HEK293 (cell line): Measurements from ENCODE around the gene TLE1.

Source experiments
- CTCF ChIA-PET: fragments of 350-600 bp; formaldehyde crosslinking; extraction: SDS; loops from one replicate; lab custom pipeline; 2021; ENCODE audit warnings: antibody characterized with exemption; lab: Yijun Ruan, JAX
- POLR2A ChIA-PET: fragments of 300-600 bp; formaldehyde crosslinking; extraction: SDS; loops from one replicate; lab custom pipeline; 2020; ENCODE audit warnings: antibody characterized with exemption, inconsistent platforms; lab: Yijun Ruan, JAX
- H3K27ac ChIP-seq: fragments of 200-500 bp; sonication (Bioruptor generic); 2 replicates; pipeline ENCODE4 v1.5.1; 2014; ENCODE audit warnings: low read depth, low read length, control low read depth, inconsistent platforms; ENCODE audit errors: extremely low read depth
- H3K36me3 ChIP-seq, 2 experiments: fragments of 200-500 bp in 1 of 2; sonication (Bioruptor generic) in 1 of 2; 1 replicate in 1 of 2; 2 replicates in 1 of 2; pipeline ENCODE4 v1.5.1; 2014 to 2017; ENCODE audit warnings: inconsistent platforms in 2 of 2, low read length in 2 of 2; ENCODE audit not compliant: control insufficient read depth in 2 of 2, insufficient read depth in 1 of 2
- H3K4me1 ChIP-seq: fragments of 200-500 bp; sonication (Bioruptor generic); 2 replicates; pipeline ENCODE4 v1.5.1; 2014; ENCODE audit warnings: mild to moderate bottlenecking, low read length, inconsistent platforms; ENCODE audit not compliant: control insufficient read depth, insufficient read depth
- H3K4me3 ChIP-seq: 2 replicates; pipeline ENCODE4 v1.5.1; 2011; ENCODE audit warnings: low read depth, mild to moderate bottlenecking, control low read depth, low read length, moderate library complexity
- H3K9me3 ChIP-seq: fragments of 200-500 bp; sonication (Bioruptor generic); 2 replicates; pipeline ENCODE4 v1.5.1; 2014; ENCODE audit warnings: low read depth, low read length, inconsistent platforms; ENCODE audit not compliant: control insufficient read depth, insufficient read depth
- AEBP2 ChIP-seq: fragments of 450-650 bp; formaldehyde crosslinking; IDR thresholded peaks from 2 replicates; pipeline ENCODE4 v1.5.1; 2016; ENCODE audit warnings: missing biosample characterization, missing genetic modification characterization, borderline replicate concordance
- GFI1B ChIP-seq: fragments of 450-650 bp; formaldehyde crosslinking; IDR thresholded peaks from 2 replicates; pipeline ENCODE4 v1.5.1; 2016; ENCODE audit warnings: missing biosample characterization, missing genetic modification characterization
- GLIS1 ChIP-seq: fragments of 450-650 bp; formaldehyde crosslinking; IDR thresholded peaks from 2 replicates; pipeline ENCODE4 v1.5.1; 2016; ENCODE audit warnings: missing biosample characterization, missing genetic modification characterization
- PBX3 ChIP-seq: sonication (generic); formaldehyde crosslinking; IDR thresholded peaks from 2 replicates; pipeline ENCODE4 v1.8.1; 2022; ENCODE audit warnings: mild to moderate bottlenecking, moderate library complexity, missing genetic modification reagents
- PRDM6 ChIP-seq: fragments of 450-650 bp; formaldehyde crosslinking; IDR thresholded peaks from 2 replicates; pipeline ENCODE4 v1.5.1; 2017; ENCODE audit warnings: missing biosample characterization, missing genetic modification characterization
- SCRT1 ChIP-seq: fragments of 450-650 bp; formaldehyde crosslinking; IDR thresholded peaks from 2 replicates; pipeline ENCODE4 v1.5.1; 2016; ENCODE audit warnings: missing biosample characterization, missing genetic modification characterization, borderline replicate concordance
- ZNF16 ChIP-seq: fragments of 450-650 bp; formaldehyde crosslinking; IDR thresholded peaks from 2 replicates; pipeline ENCODE4 v1.5.1; 2016; ENCODE audit warnings: low read depth, missing biosample characterization, missing genetic modification characterization
- ZNF23 ChIP-seq: fragments of 450-650 bp; formaldehyde crosslinking; IDR thresholded peaks from 2 replicates; pipeline ENCODE4 v1.5.1; 2016; ENCODE audit warnings: missing biosample characterization, missing genetic modification characterization, borderline replicate concordance
- ZNF366 ChIP-seq: fragments of 450-650 bp; formaldehyde crosslinking; conservative IDR thresholded peaks from 2 replicates; pipeline ENCODE4 v1.5.1; 2016; ENCODE audit warnings: missing biosample characterization, missing genetic modification characterization
- ZSCAN30 ChIP-seq: fragments of 450-650 bp; IDR thresholded peaks from 2 replicates; pipeline ENCODE4 v1.5.1; 2018; ENCODE audit warnings: missing biosample characterization, mild to moderate bottlenecking, missing genetic modification characterization, moderate library complexity
- TF ChIP-seq, protein P1 (sequence below): fragments of 450-650 bp; formaldehyde crosslinking; conservative IDR thresholded peaks from 2 replicates; pipeline ENCODE4 v1.5.1; 2016; ENCODE audit warnings: low read depth, missing biosample characterization, missing genetic modification characterization

The TLE1 gene

DNA sequence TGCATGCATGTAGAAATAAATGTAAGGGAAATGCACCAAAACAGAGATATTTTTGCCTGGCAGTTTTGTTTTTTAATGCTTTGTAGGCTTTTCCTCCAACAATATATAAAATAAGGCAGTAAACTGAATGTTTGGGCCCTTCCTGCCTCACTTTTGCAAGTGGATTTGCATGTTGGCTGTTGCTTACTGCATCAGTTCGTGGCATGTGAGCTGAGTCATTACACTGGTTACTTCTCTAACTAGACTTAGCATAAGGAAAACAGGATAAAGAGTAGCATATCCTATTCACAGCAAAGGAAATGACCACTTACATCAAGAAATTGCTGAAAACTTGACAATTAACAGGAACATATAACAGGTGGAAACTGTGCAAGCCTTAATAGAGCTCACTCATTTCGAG is 113.4 kb downstream of the TLE1 start (continued):
- TF ChIP-seq ZNF366 (tag by site-specific recombination) (no peak), SCRT1 (no peak), ZNF16 (tag by site-specific recombination) (no peak)

GRCh38 chr9:81574405-81574804 is 114.9 kb downstream of the TLE1 start:
- no peak overlapping the region for H3K27ac ChIP-seq
- H3K9me3 ChIP-seq: no peaks in the 10 kb centered on the region
- no peak overlapping the region for H3K4me3 ChIP-seq
- POLR2A ChIA-PET: no interaction called here
- H3K36me3 ChIP-seq: no peaks in the 10 kb centered on the region; a peak in 1 of 3 replicates
- H3K4me1 ChIP-seq: no peaks in the 10 kb centered on the region
- CTCF ChIA-PET: interaction anchor here (0.5 to 1.2 kb wide), 3 partner anchors 9 to 88 kb away, joined by 3 to 4 read pairs (median 3); no protein-coding TSS in a partner anchor
- no peak for TF ChIP-seq AEBP2
- TF ChIP-seq GFI1B (tag by site-specific recombination): no peak

DNA sequence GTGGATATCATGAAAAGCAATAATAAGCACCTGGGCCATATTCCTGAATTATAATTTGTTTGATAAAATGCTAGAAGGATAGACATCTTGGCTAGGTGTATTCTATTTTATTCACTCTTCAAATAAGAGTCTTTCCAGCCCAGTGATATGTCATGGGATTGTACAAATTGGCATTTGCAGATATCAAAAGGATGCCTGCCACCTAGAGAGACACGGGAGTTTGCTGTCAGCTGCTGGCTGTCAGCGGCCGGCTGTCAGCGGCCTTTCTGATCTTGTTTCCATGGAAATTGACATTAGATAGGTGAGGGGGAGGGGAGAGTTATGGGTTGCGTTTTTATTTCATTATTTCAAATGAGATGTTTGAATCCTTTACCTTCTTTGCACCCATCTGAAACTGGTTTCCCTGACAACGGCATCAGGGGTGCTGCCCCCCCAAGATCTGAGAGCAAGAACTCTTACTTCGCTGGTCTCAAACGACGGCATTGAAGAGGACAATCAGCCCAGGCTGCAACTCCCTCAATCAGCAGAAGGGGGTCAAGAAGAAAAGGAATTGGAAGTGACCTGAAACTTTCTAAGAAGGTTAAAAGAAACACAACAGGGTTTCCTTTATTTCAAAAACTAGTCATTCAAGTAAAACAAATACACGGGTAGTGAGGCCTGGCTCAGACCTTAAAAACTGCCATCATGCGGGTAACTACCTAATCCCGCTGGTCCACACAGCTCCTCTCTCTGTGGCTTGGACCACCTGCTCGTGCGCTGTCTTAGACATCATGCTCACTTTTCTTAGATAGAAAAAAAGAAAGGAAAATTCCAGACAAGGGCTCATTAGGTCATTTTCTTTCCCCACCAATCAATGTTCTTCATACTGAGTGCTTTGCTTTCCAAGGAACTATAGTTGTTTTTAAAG is 115.7 kb downstream of the TLE1 start:
- ChIA-PET CTCF (interaction anchor here (0.5 to 1.2 kb wide), 3 partner anchors 10 to 89 kb away, joined by 3 to 4 read pairs (median 3); no protein-coding TSS in a partner anchor), POLR2A (no interaction called here)
- H3K36me3 ChIP-seq: no peaks in the 10 kb centered on the region; a peak in 1 of 3 replicates
- H3K4me3 ChIP-seq: no peak overlapping the region
- H3K9me3 ChIP-seq: no peaks in the 10 kb centered on the region
- H3K4me1 ChIP-seq: no peaks in the 10 kb centered on the region
- H3K27ac ChIP-seq: no peak overlapping the region
- TF ChIP-seq ZSCAN30 (tag by site-specific recombination): no peak
- no peak for TF ChIP-seq ZNF23 (tag by site-specific recombination)
- TF ChIP-seq, protein P1, sequence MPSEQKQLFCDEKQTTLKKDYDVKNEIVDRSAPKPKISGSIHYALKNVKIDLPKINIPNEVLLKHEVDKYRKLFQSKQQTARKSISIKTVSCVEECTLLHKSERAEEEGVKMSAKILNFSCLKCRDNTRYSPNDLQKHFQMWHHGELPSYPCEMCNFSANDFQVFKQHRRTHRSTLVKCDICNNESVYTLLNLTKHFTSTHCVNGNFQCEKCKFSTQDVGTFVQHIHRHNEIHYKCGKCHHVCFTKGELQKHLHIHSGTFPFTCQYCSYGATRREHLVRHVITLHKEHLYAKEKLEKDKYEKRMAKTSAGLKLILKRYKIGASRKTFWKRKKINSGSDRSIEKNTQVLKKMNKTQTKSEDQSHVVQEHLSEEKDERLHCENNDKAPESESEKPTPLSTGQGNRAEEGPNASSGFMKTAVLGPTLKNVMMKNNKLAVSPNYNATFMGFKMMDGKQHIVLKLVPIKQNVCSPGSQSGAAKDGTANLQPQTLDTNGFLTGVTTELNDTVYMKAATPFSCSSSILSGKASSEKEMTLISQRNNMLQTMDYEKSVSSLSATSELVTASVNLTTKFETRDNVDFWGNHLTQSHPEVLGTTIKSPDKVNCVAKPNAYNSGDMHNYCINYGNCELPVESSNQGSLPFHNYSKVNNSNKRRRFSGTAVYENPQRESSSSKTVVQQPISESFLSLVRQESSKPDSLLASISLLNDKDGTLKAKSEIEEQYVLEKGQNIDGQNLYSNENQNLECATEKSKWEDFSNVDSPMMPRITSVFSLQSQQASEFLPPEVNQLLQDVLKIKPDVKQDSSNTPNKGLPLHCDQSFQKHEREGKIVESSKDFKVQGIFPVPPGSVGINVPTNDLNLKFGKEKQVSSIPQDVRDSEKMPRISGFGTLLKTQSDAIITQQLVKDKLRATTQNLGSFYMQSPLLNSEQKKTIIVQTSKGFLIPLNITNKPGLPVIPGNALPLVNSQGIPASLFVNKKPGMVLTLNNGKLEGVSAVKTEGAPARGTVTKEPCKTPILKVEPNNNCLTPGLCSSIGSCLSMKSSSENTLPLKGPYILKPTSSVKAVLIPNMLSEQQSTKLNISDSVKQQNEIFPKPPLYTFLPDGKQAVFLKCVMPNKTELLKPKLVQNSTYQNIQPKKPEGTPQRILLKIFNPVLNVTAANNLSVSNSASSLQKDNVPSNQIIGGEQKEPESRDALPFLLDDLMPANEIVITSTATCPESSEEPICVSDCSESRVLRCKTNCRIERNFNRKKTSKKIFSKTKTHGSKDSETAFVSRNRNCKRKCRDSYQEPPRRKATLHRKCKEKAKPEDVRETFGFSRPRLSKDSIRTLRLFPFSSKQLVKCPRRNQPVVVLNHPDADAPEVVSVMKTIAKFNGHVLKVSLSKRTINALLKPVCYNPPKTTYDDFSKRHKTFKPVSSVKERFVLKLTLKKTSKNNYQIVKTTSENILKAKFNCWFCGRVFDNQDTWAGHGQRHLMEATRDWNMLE (tag by site-specific recombination): no peak
- no peak for TF ChIP-seq PRDM6
- TF ChIP-seq PBX3 (CRISPR knock-in tag): no peak
- no peak for TF ChIP-seq GLIS1 (tag by site-specific recombination)
